ENCODE data around the gene PGR. TPM values are rescaled to one million over a fixed set of nuclear protein-coding genes. Genes with fewer than 3 reads are reported as not detected.
A peak's percentile ranks its signal among the peaks of the same experiment; 100 is the strongest.

Gene PGR
- total RNA-seq, 1 donor from 2014 or later: 0.18 TPM

GRCh38 chr11:100984668-100985067 lies 144.9 kb downstream of the PGR start:
- Histone ChIP-seq H3K9ac (ENCODE audit: low read length) (no peak overlapping the region), H3K79me2 (ENCODE audit: insufficient read depth, low read length) (no peaks in the 10 kb centered on the region), H3K27me3 (ENCODE audit: insufficient read depth, low read length) (no peaks in the 10 kb centered on the region), H3K36me3 (ENCODE audit: insufficient read depth, low read length) (peaks cover 3% of the 10 kb centered on the region), H4K20me1 (ENCODE audit: insufficient read depth, low read length) (no peaks in the 10 kb centered on the region), H2AFZ (ENCODE audit: low read depth, low read length) (no peak overlapping the region), H3K4me2 (ENCODE audit: low read length) (no peak overlapping the region), H3K4me3 (ENCODE audit: insufficient read depth, low read depth, low read length) (no peak overlapping the region), H3K4me1 (ENCODE audit: insufficient read depth, low read length) (no peaks in the 10 kb centered on the region), H3K27ac (ENCODE audit: low read depth, low read length) (no peak overlapping the region), H3K9me3 (ENCODE audit: insufficient read depth, low read depth, low read length) (no peaks in the 10 kb centered on the region)
- TF ChIP-seq EZH2 (IDR thresholded peaks at IDR 0.05; ENCODE audit: insufficient read depth, low read length): no peak
- TF ChIP-seq, protein P1, sequence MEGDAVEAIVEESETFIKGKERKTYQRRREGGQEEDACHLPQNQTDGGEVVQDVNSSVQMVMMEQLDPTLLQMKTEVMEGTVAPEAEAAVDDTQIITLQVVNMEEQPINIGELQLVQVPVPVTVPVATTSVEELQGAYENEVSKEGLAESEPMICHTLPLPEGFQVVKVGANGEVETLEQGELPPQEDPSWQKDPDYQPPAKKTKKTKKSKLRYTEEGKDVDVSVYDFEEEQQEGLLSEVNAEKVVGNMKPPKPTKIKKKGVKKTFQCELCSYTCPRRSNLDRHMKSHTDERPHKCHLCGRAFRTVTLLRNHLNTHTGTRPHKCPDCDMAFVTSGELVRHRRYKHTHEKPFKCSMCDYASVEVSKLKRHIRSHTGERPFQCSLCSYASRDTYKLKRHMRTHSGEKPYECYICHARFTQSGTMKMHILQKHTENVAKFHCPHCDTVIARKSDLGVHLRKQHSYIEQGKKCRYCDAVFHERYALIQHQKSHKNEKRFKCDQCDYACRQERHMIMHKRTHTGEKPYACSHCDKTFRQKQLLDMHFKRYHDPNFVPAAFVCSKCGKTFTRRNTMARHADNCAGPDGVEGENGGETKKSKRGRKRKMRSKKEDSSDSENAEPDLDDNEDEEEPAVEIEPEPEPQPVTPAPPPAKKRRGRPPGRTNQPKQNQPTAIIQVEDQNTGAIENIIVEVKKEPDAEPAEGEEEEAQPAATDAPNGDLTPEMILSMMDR (IDR thresholded peaks at IDR 0.05; ENCODE audit: insufficient read depth, low read depth, low read length): no peak
- DNase-seq (ENCODE audit: low read depth): no peak
- Mint-ChIP-seq H3K27ac (ENCODE audit: unreplicated experiment) (no peak overlapping the region), H3K27me3 (ENCODE audit: low read depth, unreplicated experiment) (no peaks in the 10 kb centered on the region), H3K4me1 (ENCODE audit: low read depth, unreplicated experiment) (no peaks in the 10 kb centered on the region), H3K36me3 (ENCODE audit: low read depth, unreplicated experiment) (peaks cover 5% of the 10 kb centered on the region), H3K4me3 (ENCODE audit: unreplicated experiment) (no peak overlapping the region), H3K9me3 (ENCODE audit: unreplicated experiment) (no peaks in the 10 kb centered on the region)
- FAIRE-seq: no peak

DNA sequence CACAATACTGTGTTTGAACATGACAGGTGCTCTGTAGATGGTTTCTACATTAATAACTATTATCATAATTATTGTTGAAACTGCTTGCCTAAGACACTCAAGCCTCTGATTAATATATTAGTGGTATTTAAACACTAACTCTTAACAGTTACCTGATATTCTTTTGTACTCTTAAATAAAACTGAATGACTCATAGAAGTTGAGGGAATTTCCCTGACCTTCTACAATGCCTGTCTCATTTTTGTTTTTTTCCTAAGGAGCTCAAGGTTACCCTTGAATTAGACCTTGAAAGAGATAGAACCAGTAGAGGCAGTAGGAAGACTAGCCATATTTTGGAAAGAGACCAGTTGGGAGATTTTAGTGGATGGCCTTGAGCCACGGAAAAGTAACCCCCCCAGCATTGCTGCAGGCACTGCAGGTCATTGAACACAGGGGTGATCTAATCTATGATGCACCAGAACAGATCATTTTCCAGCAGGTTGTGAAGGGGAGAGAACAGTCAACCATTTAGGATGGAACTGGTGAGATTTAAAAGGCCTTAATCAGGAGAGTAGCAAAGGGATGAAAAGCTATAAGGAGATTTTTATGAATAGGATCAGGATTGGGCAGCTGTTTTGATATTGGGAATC lies 148.3 kb downstream of the PGR start:
- H4K20me1 ChIP-seq (ENCODE audit: insufficient read depth, low read length): no peaks in the 10 kb centered on the region
- Mint-ChIP-seq H3K4me1 (ENCODE audit: low read depth, unreplicated experiment) (no peaks in the 10 kb centered on the region), H3K9me3 (ENCODE audit: unreplicated experiment) (no peaks in the 10 kb centered on the region), H3K27me3 (ENCODE audit: low read depth, unreplicated experiment) (no peaks in the 10 kb centered on the region), H3K4me3 (ENCODE audit: unreplicated experiment) (no peak overlapping the region), H3K36me3 (ENCODE audit: low read depth, unreplicated experiment) (peaks cover 12% of the 10 kb centered on the region), H3K27ac (ENCODE audit: unreplicated experiment) (no peak overlapping the region)
- H2AFZ ChIP-seq (ENCODE audit: low read depth, low read length): no peak overlapping the region
- FAIRE-seq: no peak
- peaks cover 7% of the 10 kb centered on the region for H3K36me3 ChIP-seq (ENCODE audit: insufficient read depth, low read length)
- H3K27me3 ChIP-seq (ENCODE audit: insufficient read depth, low read length): no peaks in the 10 kb centered on the region
- TF ChIP-seq, protein P1 (IDR thresholded peaks at IDR 0.05; ENCODE audit: insufficient read depth, low read depth, low read length): no peak
- no peak for TF ChIP-seq EZH2 (IDR thresholded peaks at IDR 0.05; ENCODE audit: insufficient read depth, low read length)
- H3K79me2 ChIP-seq (ENCODE audit: insufficient read depth, low read length): no peaks in the 10 kb centered on the region
- H3K4me1 ChIP-seq (ENCODE audit: insufficient read depth, low read length): no peaks in the 10 kb centered on the region
- H3K27ac ChIP-seq (ENCODE audit: low read depth, low read length): no peak overlapping the region
- H3K9me3 ChIP-seq (ENCODE audit: insufficient read depth, low read depth, low read length): no peaks in the 10 kb centered on the region
- no peak overlapping the region for H3K4me2 ChIP-seq (ENCODE audit: low read length)
- H3K9ac ChIP-seq (ENCODE audit: low read length): no peak overlapping the region
- DNase-seq (ENCODE audit: low read depth): no peak
- no peak overlapping the region for H3K4me3 ChIP-seq (ENCODE audit: insufficient read depth, low read depth, low read length)

DNA sequence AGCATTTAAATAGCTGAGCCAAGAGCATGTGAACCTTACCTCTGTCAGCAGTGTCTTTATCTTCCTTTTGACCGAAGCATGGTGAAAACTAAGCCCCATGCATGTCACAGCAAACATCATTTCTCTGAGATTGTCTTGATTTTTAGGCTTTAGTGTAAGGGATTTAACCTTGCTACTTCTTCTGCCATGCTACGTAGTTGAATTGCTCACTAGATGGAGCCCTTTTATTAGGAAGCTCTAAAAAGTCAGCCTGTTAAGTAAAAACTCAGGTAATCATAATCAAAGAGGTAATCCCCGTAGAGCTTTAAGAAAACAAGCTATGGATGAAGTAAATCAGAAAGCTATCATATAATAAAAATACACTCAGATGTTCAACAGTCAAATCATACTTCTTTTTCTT lies 149.5 kb downstream of the PGR start:
- Histone ChIP-seq H3K79me2 (ENCODE audit: insufficient read depth, low read length) (no peaks in the 10 kb centered on the region), H3K27ac (ENCODE audit: low read depth, low read length) (no peak overlapping the region), H3K36me3 (ENCODE audit: insufficient read depth, low read length) (peaks cover 8% of the 10 kb centered on the region), H3K9me3 (ENCODE audit: insufficient read depth, low read depth, low read length) (no peaks in the 10 kb centered on the region), H3K9ac (ENCODE audit: low read length) (no peak overlapping the region), H3K4me1 (ENCODE audit: insufficient read depth, low read length) (no peaks in the 10 kb centered on the region), H4K20me1 (ENCODE audit: insufficient read depth, low read length) (no peaks in the 10 kb centered on the region), H3K27me3 (ENCODE audit: insufficient read depth, low read length) (no peaks in the 10 kb centered on the region), H3K4me3 (ENCODE audit: insufficient read depth, low read depth, low read length) (no peak overlapping the region), H2AFZ (ENCODE audit: low read depth, low read length) (no peak overlapping the region), H3K4me2 (ENCODE audit: low read length) (no peak overlapping the region)
- TF ChIP-seq, protein P1 (IDR thresholded peaks at IDR 0.05; ENCODE audit: insufficient read depth, low read depth, low read length): peak; percentile 39
- TF ChIP-seq EZH2 (IDR thresholded peaks at IDR 0.05; ENCODE audit: insufficient read depth, low read length): no peak
- Mint-ChIP-seq H3K27me3 (ENCODE audit: low read depth, unreplicated experiment) (no peaks in the 10 kb centered on the region), H3K9me3 (ENCODE audit: unreplicated experiment) (no peaks in the 10 kb centered on the region), H3K4me3 (ENCODE audit: unreplicated experiment) (no peak overlapping the region), H3K4me1 (ENCODE audit: low read depth, unreplicated experiment) (no peaks in the 10 kb centered on the region), H3K27ac (ENCODE audit: unreplicated experiment) (no peak overlapping the region), H3K36me3 (ENCODE audit: low read depth, unreplicated experiment) (peaks cover 7% of the 10 kb centered on the region)
- DNase-seq (ENCODE audit: low read depth) (no peak), FAIRE-seq (no peak)
